Prostate gland (tissue), 2 donors: ENCODE data around the gene WWP2.

Experiments used
- POLR2AphosphoS5 ChIP-seq: sonication (generic); formaldehyde crosslinking; IDR thresholded peaks from one replicate; pipeline ENCODE4 v1.6.1; 2017; ENCODE audit warnings: antibody characterized with exemption
- TF ChIP-seq, protein P1 (sequence below), 4 experiments: fragments of 200-600 bp in 2 of 4; fragments of 450-650 bp in 2 of 4; sonication (generic) in 2 of 4; IDR thresholded peaks; 1 replicate in 3 of 4; 2 replicates in 1 of 4; pipeline ENCODE4 v1.5.1; 2016 to 2019; ENCODE audit warnings: antibody characterized with exemption in 4 of 4, mild to moderate bottlenecking in 2 of 4, moderate library complexity in 2 of 4

- TF ChIP-seq, protein P1, sequence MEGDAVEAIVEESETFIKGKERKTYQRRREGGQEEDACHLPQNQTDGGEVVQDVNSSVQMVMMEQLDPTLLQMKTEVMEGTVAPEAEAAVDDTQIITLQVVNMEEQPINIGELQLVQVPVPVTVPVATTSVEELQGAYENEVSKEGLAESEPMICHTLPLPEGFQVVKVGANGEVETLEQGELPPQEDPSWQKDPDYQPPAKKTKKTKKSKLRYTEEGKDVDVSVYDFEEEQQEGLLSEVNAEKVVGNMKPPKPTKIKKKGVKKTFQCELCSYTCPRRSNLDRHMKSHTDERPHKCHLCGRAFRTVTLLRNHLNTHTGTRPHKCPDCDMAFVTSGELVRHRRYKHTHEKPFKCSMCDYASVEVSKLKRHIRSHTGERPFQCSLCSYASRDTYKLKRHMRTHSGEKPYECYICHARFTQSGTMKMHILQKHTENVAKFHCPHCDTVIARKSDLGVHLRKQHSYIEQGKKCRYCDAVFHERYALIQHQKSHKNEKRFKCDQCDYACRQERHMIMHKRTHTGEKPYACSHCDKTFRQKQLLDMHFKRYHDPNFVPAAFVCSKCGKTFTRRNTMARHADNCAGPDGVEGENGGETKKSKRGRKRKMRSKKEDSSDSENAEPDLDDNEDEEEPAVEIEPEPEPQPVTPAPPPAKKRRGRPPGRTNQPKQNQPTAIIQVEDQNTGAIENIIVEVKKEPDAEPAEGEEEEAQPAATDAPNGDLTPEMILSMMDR (IDR thresholded peaks at IDR 0.05) = no peak
- TF ChIP-seq POLR2AphosphoS5 = no peak
Observed at GRCh38 chr16:69935740-69936139, 173.6 kb downstream of the WWP2 start.
